Colonic mucosa (tissue), 4 donors: ENCODE results near the gene PNPLA2. TPM values are rescaled to one million over a fixed set of nuclear protein-coding genes. Genes with fewer than 3 reads are reported as not detected.
A peak's percentile ranks its signal among the peaks of the same experiment; 100 is the strongest.

ENCODE experiments used
- DNase-seq: peaks from one replicate; pipeline ENCODE4 v3.0.0-alpha.2; 2020
- H3K27ac ChIP-seq: fragments of 200-600 bp; one replicate; pipeline ENCODE4 v1.8.0; 2021
- H3K27me3 ChIP-seq: fragments of 200-600 bp; one replicate; pipeline ENCODE4 v1.8.0; 2021
- H3K36me3 ChIP-seq: fragments of 200-600 bp; one replicate; pipeline ENCODE4 v1.8.0; 2021
- H3K4me1 ChIP-seq: fragments of 200-600 bp; one replicate; pipeline ENCODE4 v1.8.0; 2021; ENCODE audit warnings: mild to moderate bottlenecking
- H3K4me3 ChIP-seq: fragments of 200-600 bp; one replicate; pipeline ENCODE4 v1.8.0; 2021
- H3K9ac ChIP-seq, 2 donors: one replicate each; pipeline ENCODE4 v1.7.0; 2013; ENCODE audit warnings: control low read depth in 2 of 2, low read depth in 2 of 2, low read length in 2 of 2
- H3K9me3 ChIP-seq: fragments of 200-600 bp; one replicate; pipeline ENCODE4 v1.8.0; 2021
- CTCF ChIP-seq: fragments of 200-600 bp; IDR thresholded peaks from one replicate; pipeline ENCODE4 v1.8.0; 2022; ENCODE audit warnings: antibody characterized with exemption, mild to moderate bottlenecking
- intact Hi-C: fragments of 100-400 bp; cut with DNase I; formaldehyde crosslinking; loops from one replicate; pipeline ENCODE4 v1.14.1; 2022
- total RNA-seq, 2 donors: library from RNA; stranded (reverse); fragmentation: NEBNext Ultra II Directional in 1 of 2; extraction: Animal tissue kit (Norgen Biotek cat#: 25700) in 1 of 2; gene quantifications; one replicate each; pipeline ENCODE4 v1.2.1, GENCODE V29; 2021
- donor health status: healthy.
- donor health status: DM: no; HTN: no; CAD: no.
- donor health status: DM: no; HTN: no; CAD: no.

PNPLA2 gene
- total RNA-seq, 2 donors from 2014 or later: 139 to 155 TPM

- no peaks in the 10 kb centered on the region for H3K4me1 ChIP-seq
- no peaks in the 10 kb centered on the region for H3K36me3 ChIP-seq
- no peak overlapping the region for H3K9ac ChIP-seq
- no peaks in the 10 kb centered on the region for H3K9me3 ChIP-seq
- no peak for TF ChIP-seq CTCF
- no peak overlapping the region for H3K4me3 ChIP-seq
- DNase-seq: no peak
- no peaks in the 10 kb centered on the region for H3K27me3 ChIP-seq
- H3K27ac ChIP-seq: no peak overlapping the region
- intact Hi-C loops: no loop called here
Observed at GRCh38 chr11:782264-783174, 36.2 kb upstream of the PNPLA2 start.

GRCh38 chr11:783581-784015 is 35.1 kb upstream of the PNPLA2 start:
- Histone ChIP-seq H3K4me3 (no peak overlapping the region), H3K27me3 (no peaks in the 10 kb centered on the region), H3K36me3 (no peaks in the 10 kb centered on the region), H3K9me3 (no peaks in the 10 kb centered on the region), H3K27ac (no peak overlapping the region), H3K4me1 (no peaks in the 10 kb centered on the region), H3K9ac (peak overlapping the region in 1 of 2 donors; percentile 51)
- intact Hi-C loops: no loop called here
- TF ChIP-seq CTCF: peak; percentile 66
- DNase-seq: peak; percentile 83

DNA sequence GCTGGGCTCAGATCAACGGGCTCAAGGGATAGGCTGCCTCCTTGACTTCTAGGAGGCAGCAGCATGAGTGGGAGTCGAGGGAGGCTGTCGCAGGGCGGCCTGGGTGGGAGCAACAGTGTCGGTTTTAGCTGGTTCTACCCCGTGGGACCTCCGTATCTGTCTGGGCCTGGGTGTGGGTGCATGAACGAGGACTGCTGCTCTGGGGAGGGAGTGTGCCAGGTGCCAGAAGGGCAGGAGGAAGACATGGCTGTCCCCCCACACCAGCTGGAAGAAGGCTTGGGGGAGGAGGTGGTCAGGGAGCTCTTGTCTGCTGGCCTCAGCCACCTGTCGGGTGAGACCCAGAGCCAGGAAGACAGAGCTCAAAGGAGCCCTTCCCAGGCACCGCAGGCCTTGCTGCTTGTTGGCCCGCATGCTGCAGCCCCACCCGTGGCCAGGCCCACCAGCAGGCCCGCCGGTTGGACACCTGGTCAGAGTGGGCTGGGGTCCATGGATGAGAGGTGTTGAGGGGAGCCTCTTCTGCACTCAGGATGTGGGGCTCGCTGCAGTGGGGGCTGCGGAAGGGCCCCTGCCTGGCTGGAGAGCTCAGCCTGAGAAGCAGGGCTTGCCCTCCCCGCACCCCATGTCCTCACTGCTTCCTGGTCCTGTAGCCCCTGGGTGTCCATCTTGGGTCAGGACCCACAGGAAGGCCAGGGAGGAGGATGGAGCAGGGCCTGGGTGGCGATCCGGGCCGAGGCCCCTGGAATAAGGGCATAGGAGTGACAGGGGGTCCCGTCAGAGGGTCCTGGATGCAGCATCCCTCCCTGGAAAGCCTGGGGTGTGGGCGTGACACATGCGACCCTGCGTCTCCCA is 32.3 kb upstream of the PNPLA2 start:
- intact Hi-C loops: no loop called here

GRCh38 chr11:787084-787675 is 31.5 kb upstream of the PNPLA2 start:
- no peaks in the 10 kb centered on the region for H3K4me1 ChIP-seq
- no peak overlapping the region for H3K27ac ChIP-seq
- intact Hi-C loops: no loop called here
- H3K27me3 ChIP-seq: peaks cover 14% of the 10 kb centered on the region
- no peaks in the 10 kb centered on the region for H3K36me3 ChIP-seq
- H3K9ac ChIP-seq: no peak overlapping the region
- no peaks in the 10 kb centered on the region for H3K9me3 ChIP-seq
- no peak for DNase-seq
- no peak for TF ChIP-seq CTCF
- H3K4me3 ChIP-seq: no peak overlapping the region

More for the DNA sequence above, 32.3 kb upstream of the PNPLA2 start:
- Histone ChIP-seq H3K9ac (no peak overlapping the region), H3K27me3 (peaks cover 14% of the 10 kb centered on the region), H3K4me1 (no peaks in the 10 kb centered on the region), H3K9me3 (no peaks in the 10 kb centered on the region), H3K4me3 (no peak overlapping the region), H3K36me3 (no peaks in the 10 kb centered on the region), H3K27ac (no peak overlapping the region)
- no peak for DNase-seq
- TF ChIP-seq CTCF: no peak

DNA sequence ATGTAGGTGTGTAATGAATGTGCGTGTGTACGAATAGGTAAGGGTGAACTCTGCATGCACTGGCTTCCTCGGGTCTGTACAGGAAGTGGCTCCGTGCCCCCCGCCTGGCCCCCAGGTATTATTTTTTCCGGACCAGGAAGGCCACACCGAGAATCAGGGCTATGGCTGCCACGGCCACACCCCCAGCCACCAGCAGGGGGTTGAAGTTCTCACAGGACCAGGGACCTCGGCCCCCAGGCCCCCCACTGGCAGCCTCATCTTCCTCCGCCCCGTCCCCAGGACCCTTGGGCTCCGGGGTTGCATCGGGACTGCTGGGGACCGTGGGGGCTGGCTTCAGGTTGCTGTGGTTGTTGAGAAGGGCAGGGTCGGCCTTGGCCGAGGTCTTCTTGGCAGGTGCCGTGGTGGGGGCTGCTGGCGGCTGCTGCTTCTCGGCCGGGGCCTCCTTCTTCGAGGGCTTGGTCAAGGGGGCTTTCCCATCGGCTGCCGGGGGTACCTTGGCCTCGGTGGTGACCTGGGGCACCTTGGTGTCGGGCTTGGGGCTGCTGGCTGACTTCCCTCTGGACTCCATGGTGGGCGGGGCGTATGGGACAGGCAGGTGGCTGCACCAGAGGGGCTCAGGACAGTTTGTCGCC is 30.6 kb upstream of the PNPLA2 start:
- no peaks in the 10 kb centered on the region for H3K9me3 ChIP-seq
- H3K4me3 ChIP-seq: no peak overlapping the region
- no peak for DNase-seq
- H3K9ac ChIP-seq: no peak overlapping the region
- H3K27me3 ChIP-seq: peaks cover 14% of the 10 kb centered on the region
- TF ChIP-seq CTCF: no peak
- no peaks in the 10 kb centered on the region for H3K4me1 ChIP-seq
- no peak overlapping the region for H3K27ac ChIP-seq
- no peaks in the 10 kb centered on the region for H3K36me3 ChIP-seq
- intact Hi-C loops: no loop called here
